GM23338 (cell line): ENCODE data around the gene PIK3C3. TPM values are rescaled to one million over a fixed set of nuclear protein-coding genes. Genes with fewer than 3 reads are reported as not detected.
A peak's percentile ranks its signal among the peaks of the same experiment; 100 is the strongest.
"Not testable (repeated sequence)": the region's sequence is repeated elsewhere in the genome, so short reads cannot be mapped to it uniquely, and the experiment has no call there.

ENCODE experiments used
- ATAC-seq: fragments of 200-7000 bp; cut with Tn5 transposase; 3 replicates; pipeline ENCODE4 v1.9.1; 2020
- DNase-seq: peaks from one replicate; pipeline ENCODE4 v3.0.0-alpha.2; 2015; ENCODE audit warnings: low spot score
- H2AFZ ChIP-seq: fragments of 200-600 bp; sonication (generic); 2 replicates; pipeline ENCODE4 v1.8.0; 2016; ENCODE audit warnings: antibody characterized with exemption, mild to moderate bottlenecking, moderate library complexity
- H3F3A ChIP-seq: fragments of 200-600 bp; sonication (generic); replicated peaks from 2 replicates; pipeline ENCODE4 v1.8.0; 2017; ENCODE audit warnings: antibody characterized with exemption, mixed run types, low read depth
- H3K27ac ChIP-seq: fragments of 200-600 bp; sonication (generic); 2 replicates; pipeline ENCODE4 v1.6.1; 2016; ENCODE audit warnings: low read depth
- H3K27me3 ChIP-seq: fragments of 200-600 bp; sonication (generic); 2 replicates; pipeline ENCODE4 v1.8.0; 2016; ENCODE audit warnings: mild to moderate bottlenecking, mixed run types, moderate library complexity; ENCODE audit not compliant: insufficient read depth
- H3K36me3 ChIP-seq: fragments of 200-600 bp; sonication (generic); 2 replicates; pipeline ENCODE4 v1.8.0; 2016; ENCODE audit warnings: mild to moderate bottlenecking; ENCODE audit not compliant: insufficient read depth
- H3K4me1 ChIP-seq: fragments of 200-600 bp; sonication (generic); 2 replicates; pipeline ENCODE4 v1.8.0; 2016; ENCODE audit warnings: mild to moderate bottlenecking, moderate library complexity; ENCODE audit not compliant: insufficient read depth
- H3K4me2 ChIP-seq: fragments of 200-600 bp; sonication (generic); 2 replicates; pipeline ENCODE4 v1.7.1; 2017; ENCODE audit warnings: mixed run types
- H3K4me3 ChIP-seq: fragments of 200-600 bp; sonication (generic); 2 replicates; pipeline ENCODE4 v1.6.1; 2016; ENCODE audit warnings: mixed run types
- H3K79me2 ChIP-seq: fragments of 200-600 bp; sonication (generic); replicated peaks from 2 replicates; pipeline ENCODE4 v1.8.0; 2017; ENCODE audit warnings: mild to moderate bottlenecking; ENCODE audit not compliant: insufficient read depth
- H3K9me2 ChIP-seq: fragments of 200-600 bp; sonication (generic); 2 replicates; pipeline ENCODE4 v1.8.0; 2017; ENCODE audit not compliant: insufficient read depth
- H4K20me1 ChIP-seq: fragments of 200-600 bp; sonication (generic); replicated peaks from 2 replicates; pipeline ENCODE4 v1.8.0; 2017; ENCODE audit warnings: mild to moderate bottlenecking; ENCODE audit not compliant: insufficient read depth
- H3K27ac Mint-ChIP-seq: 2 replicates; pipeline ENCODE4 v1.8.0; 2020; ENCODE audit warnings: inconsistent platforms, mild to moderate bottlenecking, moderate library complexity, mixed read lengths
- H3K27me3 Mint-ChIP-seq: 3 replicates; pipeline ENCODE4 v1.8.0; 2022; ENCODE audit warnings: low read depth, mild to moderate bottlenecking, moderate library complexity, mixed read lengths, inconsistent platforms; ENCODE audit not compliant: insufficient read depth, poor library complexity
- H3K36me3 Mint-ChIP-seq: 3 replicates; pipeline ENCODE4 v1.8.0; 2021; ENCODE audit warnings: low read depth, mild to moderate bottlenecking, inconsistent platforms, moderate library complexity, mixed read lengths
- H3K4me1 Mint-ChIP-seq: 3 replicates; pipeline ENCODE4 v1.8.0; 2020; ENCODE audit warnings: mild to moderate bottlenecking, inconsistent platforms, mixed read lengths
- H3K4me3 Mint-ChIP-seq: 3 replicates; pipeline ENCODE4 v1.8.0; 2021; ENCODE audit warnings: moderate library complexity, mild to moderate bottlenecking, inconsistent platforms, mixed read lengths
- H3K9me3 Mint-ChIP-seq: 3 replicates; pipeline ENCODE4 v1.8.0; 2020; ENCODE audit warnings: moderate library complexity, mild to moderate bottlenecking, inconsistent platforms, mixed read lengths
- EZH2 ChIP-seq: fragments of 200-600 bp; sonication (generic); IDR thresholded peaks from one replicate; pipeline ENCODE4 v1.8.0; 2017; ENCODE audit warnings: antibody characterized with exemption, mild to moderate bottlenecking, low read depth; ENCODE audit not compliant: unreplicated experiment
- NANOG ChIP-seq: IDR thresholded peaks from 2 replicates; pipeline ENCODE4 v1.6.1; 2016; ENCODE audit warnings: antibody characterized with exemption, borderline replicate concordance
- polyA plus RNA-seq: library from polyadenylated mRNA; unstranded; fragments of >200 nt; fragmentation: Nextera tagmentation; extraction: Ambion mirVana; gene quantifications from 2 replicates; pipeline ENCODE4 v1.2.1, GENCODE V29; 2016
- total RNA-seq: library from RNA; depleted of rRNA; stranded (reverse); fragments of >200 nt; shearing (Covaris generic); gene quantifications from 2 replicates; pipeline ENCODE4 v1.2.3, GENCODE V29; 2014
- TF ChIP-seq, protein P1 (sequence below), 2 experiments: fragments of 200-600 bp in 1 of 2; sonication (generic) in 1 of 2; conservative IDR thresholded peaks; 2 replicates each; pipeline versions ENCODE4 v1.5.1 to v1.6.1; 2016 to 2017; ENCODE audit warnings: antibody characterized with exemption in 2 of 2, low read depth in 2 of 2, mild to moderate bottlenecking in 2 of 2, moderate library complexity in 1 of 2

PIK3C3 gene
- total and polyA plus RNA-seq, 2 experiments from 2014 or later, result 25.9 to 35.4 TPM

DNA sequence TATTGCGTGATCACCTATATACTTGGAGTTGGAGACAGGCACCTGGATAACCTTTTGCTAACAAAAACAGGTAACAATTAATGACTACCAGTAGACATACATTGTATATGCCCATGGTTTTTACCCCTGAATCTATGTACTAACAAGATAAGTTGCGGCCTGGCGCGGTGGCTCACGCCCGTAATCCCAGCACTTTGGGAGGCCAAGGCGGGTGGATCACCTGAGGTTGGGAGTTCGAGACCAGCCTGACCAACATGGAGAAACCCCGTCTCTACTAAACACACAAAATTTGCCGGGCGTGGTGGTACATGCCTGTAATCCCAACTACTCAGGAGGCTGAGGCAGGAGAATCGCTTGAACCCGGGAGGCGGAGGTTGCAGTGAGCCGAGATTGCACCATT, 94.5 kb downstream of the PIK3C3 start:
- H2AFZ ChIP-seq, H3K4me3 ChIP-seq, H3K4me2 ChIP-seq, H3K4me1 Mint-ChIP-seq, H3K9me3 Mint-ChIP-seq, H3K27me3 ChIP-seq, H3K4me3 Mint-ChIP-seq, H3K9me2 ChIP-seq, DNase-seq, H3K4me1 ChIP-seq, H3F3A ChIP-seq, H3K36me3 ChIP-seq, ATAC-seq, H3K27ac ChIP-seq, H3K79me2 ChIP-seq, H3K27me3 Mint-ChIP-seq, H3K27ac Mint-ChIP-seq, H4K20me1 ChIP-seq: not testable (repeated sequence)
- H3K36me3 Mint-ChIP-seq, result peaks cover 11% of the 10 kb centered on the region; the same call in 2 of the 3 replicates

DNA sequence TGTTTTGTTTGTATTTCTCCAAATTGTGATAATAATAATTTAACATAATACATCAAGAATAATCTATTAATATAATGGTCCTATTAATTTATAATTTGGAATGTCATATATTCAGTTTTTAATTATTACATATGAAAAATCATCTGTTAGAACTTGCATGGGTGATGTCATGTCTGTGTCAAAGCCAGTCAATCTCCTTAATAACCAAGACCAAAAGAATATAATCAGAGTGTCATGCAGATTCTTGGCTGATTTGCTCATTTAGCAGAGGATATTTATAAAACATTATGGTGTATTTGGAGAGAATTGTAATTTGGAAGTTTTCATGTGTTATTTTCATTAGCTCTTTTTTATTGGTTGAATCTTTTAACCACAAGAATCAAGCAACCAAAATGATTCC, 96.4 kb downstream of the PIK3C3 start:
- Histone ChIP-seq H3K27ac (no peak overlapping the region), H4K20me1 (no peaks in the 10 kb centered on the region), H3K27me3 (no peaks in the 10 kb centered on the region), H3K79me2 (no peaks in the 10 kb centered on the region), H3K4me2 (no peak overlapping the region), H3K4me3 (no peak overlapping the region), H3K4me1 (peaks cover 4% of the 10 kb centered on the region; the same call in 1 of the 2 replicates), H2AFZ (no peak overlapping the region), H3F3A (no peaks in the 10 kb centered on the region), H3K36me3 (no peaks in the 10 kb centered on the region), H3K9me2 (no peaks in the 10 kb centered on the region)
- Mint-ChIP-seq H3K4me1 (peaks cover 12% of the 10 kb centered on the region; the same call in 2 of the 3 replicates), H3K27me3 (no peaks in the 10 kb centered on the region), H3K4me3 (no peak overlapping the region), H3K27ac (no peak overlapping the region), H3K36me3 (peaks cover 11% of the 10 kb centered on the region; the same call in 2 of the 3 replicates), H3K9me3 (no peaks in the 10 kb centered on the region)
- no peak for TF ChIP-seq NANOG
- no peak for ATAC-seq
- no peak for DNase-seq

DNA sequence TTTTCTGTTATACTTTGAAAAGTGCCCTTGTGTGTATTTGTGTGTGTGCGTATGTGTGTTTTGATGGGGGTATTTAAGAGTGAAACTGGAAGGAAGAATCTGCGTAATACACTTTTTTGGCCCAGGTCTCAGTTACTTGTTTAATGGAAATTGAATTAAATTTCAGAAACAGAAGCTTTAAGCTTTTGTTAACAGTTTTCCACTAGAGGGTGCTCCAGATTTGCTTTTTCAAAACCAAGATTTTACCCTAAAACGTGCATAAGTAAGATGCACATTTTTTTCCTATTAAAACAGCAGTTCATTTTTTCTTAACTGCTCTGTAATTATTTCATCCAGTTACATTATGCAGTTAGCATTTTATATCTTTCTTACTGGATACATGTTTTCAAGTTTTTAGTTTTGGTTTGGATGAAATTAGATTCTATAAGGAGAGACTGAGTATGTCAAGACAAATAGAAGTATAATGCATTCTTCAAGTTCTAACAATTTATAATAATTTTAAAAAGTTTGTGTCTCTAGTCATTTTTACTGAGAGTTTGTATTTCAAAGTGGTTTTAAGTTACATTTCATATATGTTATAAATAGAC, 97.2 kb downstream of the PIK3C3 start:
- Histone ChIP-seq H3K4me2 (no peak overlapping the region), H3K36me3 (no peaks in the 10 kb centered on the region), H3K9me2 (no peaks in the 10 kb centered on the region), H4K20me1 (no peaks in the 10 kb centered on the region), H3K79me2 (no peaks in the 10 kb centered on the region), H3K27me3 (no peaks in the 10 kb centered on the region), H2AFZ (no peak overlapping the region), H3K27ac (no peak overlapping the region), H3K4me1 (peaks cover 4% of the 10 kb centered on the region; the same call in 1 of the 2 replicates), H3F3A (no peaks in the 10 kb centered on the region), H3K4me3 (no peak overlapping the region)
- no peak overlapping the region for H3K4me3 Mint-ChIP-seq
- H3K36me3 Mint-ChIP-seq, result peaks cover 11% of the 10 kb centered on the region; the same call in 2 of the 3 replicates
- no peak overlapping the region for H3K27ac Mint-ChIP-seq
- H3K27me3 Mint-ChIP-seq, result no peaks in the 10 kb centered on the region
- H3K4me1 Mint-ChIP-seq, result peaks cover 12% of the 10 kb centered on the region; the same call in 2 of the 3 replicates
- DNase-seq (peak; percentile 5), ATAC-seq (no peak)
- TF ChIP-seq, protein P1, sequence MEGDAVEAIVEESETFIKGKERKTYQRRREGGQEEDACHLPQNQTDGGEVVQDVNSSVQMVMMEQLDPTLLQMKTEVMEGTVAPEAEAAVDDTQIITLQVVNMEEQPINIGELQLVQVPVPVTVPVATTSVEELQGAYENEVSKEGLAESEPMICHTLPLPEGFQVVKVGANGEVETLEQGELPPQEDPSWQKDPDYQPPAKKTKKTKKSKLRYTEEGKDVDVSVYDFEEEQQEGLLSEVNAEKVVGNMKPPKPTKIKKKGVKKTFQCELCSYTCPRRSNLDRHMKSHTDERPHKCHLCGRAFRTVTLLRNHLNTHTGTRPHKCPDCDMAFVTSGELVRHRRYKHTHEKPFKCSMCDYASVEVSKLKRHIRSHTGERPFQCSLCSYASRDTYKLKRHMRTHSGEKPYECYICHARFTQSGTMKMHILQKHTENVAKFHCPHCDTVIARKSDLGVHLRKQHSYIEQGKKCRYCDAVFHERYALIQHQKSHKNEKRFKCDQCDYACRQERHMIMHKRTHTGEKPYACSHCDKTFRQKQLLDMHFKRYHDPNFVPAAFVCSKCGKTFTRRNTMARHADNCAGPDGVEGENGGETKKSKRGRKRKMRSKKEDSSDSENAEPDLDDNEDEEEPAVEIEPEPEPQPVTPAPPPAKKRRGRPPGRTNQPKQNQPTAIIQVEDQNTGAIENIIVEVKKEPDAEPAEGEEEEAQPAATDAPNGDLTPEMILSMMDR (conservative IDR thresholded peaks at IDR 0.05; ENCODE audit: low read depth in 2 of 2), result peak in 1 of 2 experiments; percentile 46; a peak in 3 of 4 replicates
- TF ChIP-seq EZH2, result no peak
- H3K9me3 Mint-ChIP-seq, result no peaks in the 10 kb centered on the region
